ENCODE measurements around the gene KLK14.

The KLK14 gene

DNA sequence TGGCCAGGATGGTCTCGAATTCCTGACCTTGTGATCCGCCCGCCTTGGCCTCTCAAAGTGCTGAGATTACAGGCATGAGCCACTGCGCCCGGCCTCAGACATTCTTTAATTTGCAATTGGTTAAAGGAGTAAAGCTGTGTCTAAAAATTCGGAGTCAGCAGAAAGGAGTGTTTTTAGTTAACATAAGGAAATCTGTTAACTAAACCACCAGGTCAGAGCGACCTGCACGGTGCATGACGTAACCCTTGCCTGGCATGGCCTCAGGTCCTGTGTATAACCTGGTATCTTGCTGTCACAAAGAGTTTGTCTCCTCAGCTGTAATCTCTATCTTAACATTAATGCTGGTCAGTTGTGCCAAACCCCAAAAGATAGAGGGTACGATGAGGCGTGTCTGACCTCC is 38.4 kb downstream of the KLK14 start:
- no peak for DNase-seq (ENCODE audit: low read depth in 2 of 2)

DNA sequence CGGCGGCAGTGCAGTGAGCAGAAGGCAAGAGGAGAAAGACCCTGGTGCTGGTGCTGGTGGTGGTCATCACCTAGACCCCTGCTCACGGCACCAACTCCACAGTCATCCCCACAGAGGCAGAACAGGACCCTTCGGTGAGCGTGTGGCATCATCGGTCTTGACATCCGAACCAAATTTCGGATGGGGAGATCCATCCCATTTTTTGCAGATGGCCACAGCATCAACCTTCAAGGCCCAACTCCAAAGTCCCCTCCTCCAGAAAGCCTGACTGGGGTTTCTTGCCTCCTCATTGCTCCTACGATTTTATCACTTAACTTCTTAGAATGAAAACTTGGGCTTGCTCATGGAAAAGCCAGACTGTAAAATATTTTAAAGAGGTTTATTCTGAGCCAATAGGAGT is 39.2 kb downstream of the KLK14 start:
- DNase-seq (ENCODE audit: low read depth in 2 of 2): no peak

DNA sequence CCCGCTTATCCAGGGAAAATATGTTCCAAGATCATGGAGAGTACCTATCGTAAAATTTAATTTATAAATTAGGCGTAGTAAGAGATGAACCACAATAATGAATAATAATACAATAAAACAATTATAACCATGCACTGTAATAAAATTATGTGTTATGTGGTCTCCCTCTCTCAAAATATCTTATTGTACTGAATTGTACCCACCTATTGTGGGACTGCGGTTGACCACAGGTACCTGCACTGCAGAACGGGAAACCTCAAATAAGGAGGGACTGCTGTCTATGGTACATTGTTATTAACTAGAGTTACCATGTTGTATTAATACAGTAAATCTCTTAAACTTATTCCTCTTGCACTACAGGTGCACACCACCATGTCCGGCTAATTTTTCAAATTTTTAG is 42.5 kb downstream of the KLK14 start:
- no peak for DNase-seq (ENCODE audit: low read depth in 2 of 2)

DNA sequence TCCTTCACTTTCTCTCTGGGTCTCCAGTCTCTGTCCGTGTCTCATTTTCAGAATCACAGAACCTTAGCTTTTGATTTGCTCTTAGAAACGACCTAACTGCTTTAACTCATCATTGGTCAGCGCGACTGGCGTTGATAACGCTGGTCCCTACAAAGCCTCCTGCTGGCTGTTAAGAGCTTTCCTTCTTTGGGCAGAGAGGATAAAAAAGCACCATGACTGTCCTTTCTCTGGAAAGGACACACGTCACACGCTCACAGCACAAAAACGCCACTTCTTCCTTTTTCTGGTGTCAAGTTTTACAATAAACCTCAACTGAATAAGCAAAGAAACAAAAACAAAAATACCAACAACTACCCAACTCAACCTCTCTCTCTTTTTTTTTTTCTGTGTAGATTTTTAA is 46.2 kb downstream of the KLK14 start:
- no peak for DNase-seq (ENCODE audit: low read depth in 2 of 2)

DNA sequence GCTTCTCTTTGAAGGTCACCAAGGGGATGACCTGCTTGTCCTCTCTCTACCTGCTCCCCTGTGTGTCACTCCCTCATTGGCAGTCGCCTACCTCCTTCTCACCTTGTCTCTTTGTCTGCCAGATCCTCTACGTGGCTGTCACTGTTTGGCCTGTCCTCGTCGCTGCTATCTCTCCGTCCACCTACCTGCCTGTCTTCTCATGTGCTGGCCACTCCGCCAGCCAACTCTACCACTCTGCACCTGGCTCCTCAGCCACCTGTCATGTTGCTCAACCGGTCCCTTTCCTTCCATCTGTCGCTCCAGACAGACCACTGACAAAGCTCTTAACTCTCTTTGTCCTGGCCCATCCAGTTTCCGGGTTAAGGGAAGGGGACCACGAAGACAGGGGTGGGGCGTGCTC is 48.0 kb downstream of the KLK14 start, which contains the start of gene KLK12:
Gene KLK12 (minus strand): TSS at position 299 of the 400 bp plus-strand sequence. CDS start 381 bp downstream, outside the sequence.
- DNase-seq (ENCODE audit: low read depth in 2 of 2): no peak

DNA sequence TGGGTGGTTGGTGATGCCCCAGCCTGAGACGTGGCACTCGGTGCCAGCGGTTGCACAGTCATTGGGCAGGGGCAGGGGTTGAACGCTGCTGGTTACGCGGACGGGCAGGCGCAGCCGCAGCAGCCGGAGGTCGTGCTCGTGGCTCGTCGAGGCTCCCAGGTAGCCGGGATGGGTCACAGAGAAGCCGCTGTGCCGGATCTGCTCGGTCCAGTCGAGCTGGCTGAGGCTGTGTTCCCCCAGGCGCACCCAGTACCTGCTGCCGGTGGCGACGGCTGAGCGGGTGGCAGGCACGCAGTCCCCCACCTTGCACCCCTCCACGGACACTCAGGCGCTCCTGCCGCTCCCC is 50.8 kb downstream of the KLK14 start:
- no peak for DNase-seq (ENCODE audit: low read depth in 2 of 2)

DNA sequence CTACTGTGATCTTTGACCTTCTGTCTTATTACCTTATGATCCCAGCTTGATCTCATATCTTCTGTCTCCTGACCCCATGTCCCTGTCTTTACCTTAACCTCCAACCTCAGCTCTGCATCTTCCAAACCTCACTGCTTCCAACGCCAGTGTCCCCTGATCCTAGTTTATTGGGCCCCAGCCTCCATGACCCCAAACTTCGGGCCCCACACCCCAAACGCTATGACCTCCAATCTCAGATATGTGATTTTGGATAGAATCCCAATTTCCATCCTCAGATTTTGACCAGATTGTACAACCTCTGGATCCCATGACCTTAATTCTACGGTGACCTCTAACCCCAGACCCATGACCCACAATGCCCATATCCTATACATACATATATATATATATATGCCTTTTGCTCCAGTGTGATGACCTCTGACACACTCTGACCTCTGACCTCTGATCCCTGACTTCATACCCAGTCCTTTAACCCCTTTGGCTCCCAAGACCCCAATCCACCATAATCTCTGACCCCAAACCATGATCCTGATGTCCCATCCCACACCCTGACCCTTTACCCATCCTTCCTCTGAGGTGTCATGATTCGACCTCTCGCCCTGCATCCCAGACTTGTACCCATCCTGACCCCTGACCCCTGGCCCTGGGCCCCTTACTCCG is 51.3 kb downstream of the KLK14 start:
- no peak for DNase-seq (ENCODE audit: low read depth in 2 of 2)

DNA sequence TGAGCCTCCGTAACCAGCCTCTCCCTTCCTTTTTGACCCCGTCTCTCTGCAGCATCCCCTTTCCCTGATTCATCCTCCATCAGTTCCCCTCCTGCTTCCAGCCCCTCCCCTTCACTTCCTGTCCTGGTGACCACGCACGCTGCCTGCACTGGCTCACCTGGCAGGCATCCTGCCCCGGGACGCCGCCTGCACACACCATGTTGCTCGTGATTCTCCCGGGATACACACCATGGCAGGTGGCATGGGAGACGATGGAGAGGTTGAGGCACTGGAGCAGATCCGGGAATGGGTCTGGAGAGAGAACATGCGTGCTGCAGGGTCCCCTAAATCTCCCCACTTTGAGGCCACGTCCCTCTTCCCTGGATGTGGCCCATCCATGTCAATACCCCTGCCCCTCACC is 52.1 kb downstream of the KLK14 start:
- no peak for DNase-seq (ENCODE audit: low read depth in 2 of 2)

DNA sequence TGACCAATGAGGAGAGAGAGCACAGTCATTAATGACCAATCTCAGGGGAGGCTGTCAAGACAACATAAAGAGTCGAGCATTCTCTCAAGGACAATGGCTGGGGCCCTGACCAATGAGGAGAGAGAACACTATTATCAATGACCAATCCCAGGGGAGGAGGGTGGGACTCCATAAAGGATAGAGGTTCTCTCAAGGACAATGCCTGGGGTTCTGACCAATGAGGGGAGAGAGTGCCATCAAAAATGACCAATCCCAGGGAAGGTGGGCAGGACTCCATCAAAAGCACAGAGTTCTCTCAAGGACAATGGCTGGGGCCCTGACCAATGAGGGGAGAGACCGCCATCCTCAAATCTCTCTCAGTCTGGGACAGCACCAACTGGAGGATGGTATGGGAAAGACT is 53.0 kb downstream of the KLK14 start:
- no peak for DNase-seq (ENCODE audit: low read depth in 2 of 2)
